ENCODE results near the gene MBD4. TPM values are rescaled to one million over a fixed set of nuclear protein-coding genes. Genes with fewer than 3 reads are reported as not detected.
"Not testable (repeated sequence)": the region's sequence is repeated elsewhere in the genome, so short reads cannot be mapped to it uniquely, and the experiment has no call there.

Gene MBD4
- total and polyA plus RNA-seq, 5 donors from 2014 or later: 37.0 to 46.7 (median 43.6) TPM

GRCh38 chr3:129393760-129394564 is 45.8 kb downstream of the MBD4 start:
- H3K9me3 ChIP-seq (ENCODE audit: control insufficient read depth in 2 of 2, low read length in 2 of 2); H3K9me3 Mint-ChIP-seq; ATAC-seq (ENCODE audit: low read depth in 2 of 2); H3K4me3 Mint-ChIP-seq; DNase-seq; H3K27ac Mint-ChIP-seq; H3K27me3 Mint-ChIP-seq; H3K27me3 ChIP-seq (ENCODE audit: control insufficient read depth, insufficient read depth, low read length); H3K27ac ChIP-seq (ENCODE audit: insufficient read depth, low read length, poor library complexity, severe bottlenecking); H3K4me3 ChIP-seq (ENCODE audit: low read depth, low read length): not testable (repeated sequence)
- H3K4me1 ChIP-seq (ENCODE audit: control insufficient read depth, insufficient read depth, low read length, poor library complexity, severe bottlenecking): peaks cover 21% of the 10 kb centered on the region
- Mint-ChIP-seq H3K4me1 (peaks cover 0 to 40% (median 30%) of the 10 kb centered on the region in 4 donors), H3K36me3 (peaks cover 46% of the 10 kb centered on the region)
- peaks cover 48% of the 10 kb centered on the region for H3K36me3 ChIP-seq (ENCODE audit: control insufficient read depth, insufficient read depth, low read length)

- no peaks in the 10 kb centered on the region for H3K27me3 ChIP-seq (ENCODE audit: control insufficient read depth, insufficient read depth, low read length)
- H3K36me3 ChIP-seq (ENCODE audit: control insufficient read depth, insufficient read depth, low read length): peaks cover 52% of the 10 kb centered on the region
- H3K4me1 ChIP-seq (ENCODE audit: control insufficient read depth, insufficient read depth, low read length, poor library complexity, severe bottlenecking): peaks cover 16% of the 10 kb centered on the region
- no peak overlapping the region for H3K27ac Mint-ChIP-seq
- peaks cover 0 to 34% (median 25%) of the 10 kb centered on the region in 4 donors for H3K4me1 Mint-ChIP-seq
- no peak for ATAC-seq (ENCODE audit: low read depth in 2 of 2)
- H3K4me3 ChIP-seq (ENCODE audit: low read depth, low read length): no peak overlapping the region
- no peak overlapping the region for H3K4me3 Mint-ChIP-seq
- H3K9me3 Mint-ChIP-seq: peaks cover 0 to 1% (median 0%) of the 10 kb centered on the region in 7 donors
- no peak overlapping the region for H3K27ac ChIP-seq (ENCODE audit: insufficient read depth, low read length, poor library complexity, severe bottlenecking)
- no peaks in the 10 kb centered on the region for H3K27me3 Mint-ChIP-seq
- no peak for DNase-seq
- H3K9me3 ChIP-seq (ENCODE audit: control insufficient read depth in 2 of 2, low read length in 2 of 2): no peaks in the 10 kb centered on the region
- H3K36me3 Mint-ChIP-seq: peaks cover 53% of the 10 kb centered on the region
These were observed 46.5 kb downstream of the MBD4 start for GRCh38 chr3:129393271-129393670.

GRCh38 chr3:129392106-129392887 is 47.5 kb downstream of the MBD4 start:
- H3K27me3 ChIP-seq (ENCODE audit: control insufficient read depth, insufficient read depth, low read length); ATAC-seq (ENCODE audit: low read depth in 2 of 2); H3K27ac Mint-ChIP-seq; H3K4me3 ChIP-seq (ENCODE audit: low read depth, low read length); H3K9me3 Mint-ChIP-seq; H3K4me3 Mint-ChIP-seq; H3K27ac ChIP-seq (ENCODE audit: insufficient read depth, low read length, poor library complexity, severe bottlenecking); DNase-seq; H3K9me3 ChIP-seq (ENCODE audit: control insufficient read depth in 2 of 2, low read length in 2 of 2); H3K4me1 ChIP-seq (ENCODE audit: control insufficient read depth, insufficient read depth, low read length, poor library complexity, severe bottlenecking); H3K27me3 Mint-ChIP-seq: not testable (repeated sequence)
- H3K36me3 Mint-ChIP-seq: peaks cover 56% of the 10 kb centered on the region
- H3K4me1 Mint-ChIP-seq: peaks cover 0 to 24% (median 18%) of the 10 kb centered on the region in 4 donors
- peaks cover 61% of the 10 kb centered on the region for H3K36me3 ChIP-seq (ENCODE audit: control insufficient read depth, insufficient read depth, low read length)

- H3K4me3 ChIP-seq (ENCODE audit: low read depth, low read length); ATAC-seq (ENCODE audit: low read depth in 2 of 2); H3K27me3 Mint-ChIP-seq; H3K9me3 ChIP-seq (ENCODE audit: control insufficient read depth in 2 of 2, low read length in 2 of 2); H3K27ac ChIP-seq (ENCODE audit: insufficient read depth, low read length, poor library complexity, severe bottlenecking); H3K9me3 Mint-ChIP-seq; H3K4me3 Mint-ChIP-seq; H3K4me1 ChIP-seq (ENCODE audit: control insufficient read depth, insufficient read depth, low read length, poor library complexity, severe bottlenecking); H3K27me3 ChIP-seq (ENCODE audit: control insufficient read depth, insufficient read depth, low read length); DNase-seq; H3K27ac Mint-ChIP-seq: not testable (repeated sequence)
- H3K36me3 ChIP-seq (ENCODE audit: control insufficient read depth, insufficient read depth, low read length): peaks cover 66% of the 10 kb centered on the region
- Mint-ChIP-seq H3K4me1 (peaks cover 0 to 18% (median 15%) of the 10 kb centered on the region in 4 donors), H3K36me3 (peaks cover 58% of the 10 kb centered on the region)
These were observed 48.2 kb downstream of the MBD4 start for GRCh38 chr3:129391583-129391982.

GRCh38 chr3:129389572-129389937 is 50.2 kb downstream of the MBD4 start:
- no peaks in the 10 kb centered on the region for H3K27me3 Mint-ChIP-seq
- Histone ChIP-seq H3K27ac (ENCODE audit: insufficient read depth, low read length, poor library complexity, severe bottlenecking) (no peak overlapping the region), H3K4me1 (ENCODE audit: control insufficient read depth, insufficient read depth, low read length, poor library complexity, severe bottlenecking) (no peaks in the 10 kb centered on the region), H3K36me3 (ENCODE audit: control insufficient read depth, insufficient read depth, low read length) (peaks cover 56% of the 10 kb centered on the region), H3K9me3 (ENCODE audit: control insufficient read depth in 2 of 2, low read length in 2 of 2) (no peaks in the 10 kb centered on the region), H3K4me3 (ENCODE audit: low read depth, low read length) (no peak overlapping the region), H3K27me3 (ENCODE audit: control insufficient read depth, insufficient read depth, low read length) (no peaks in the 10 kb centered on the region)
- DNase-seq (no peak), ATAC-seq (ENCODE audit: low read depth in 2 of 2) (no peak)
- H3K36me3 Mint-ChIP-seq: peaks cover 49% of the 10 kb centered on the region
- H3K4me3 Mint-ChIP-seq: no peak overlapping the region
- no peaks in the 10 kb centered on the region for H3K9me3 Mint-ChIP-seq
- no peak overlapping the region for H3K27ac Mint-ChIP-seq
- H3K4me1 Mint-ChIP-seq: peaks cover 0 to 4% (median under 1%) of the 10 kb centered on the region in 4 donors

GRCh38 chr3:129388791-129389571 is 50.8 kb downstream of the MBD4 start:
- H3K4me1 ChIP-seq (ENCODE audit: control insufficient read depth, insufficient read depth, low read length, poor library complexity, severe bottlenecking); H3K9me3 Mint-ChIP-seq; H3K27me3 ChIP-seq (ENCODE audit: control insufficient read depth, insufficient read depth, low read length); H3K27ac Mint-ChIP-seq; H3K4me3 ChIP-seq (ENCODE audit: low read depth, low read length); H3K9me3 ChIP-seq (ENCODE audit: control insufficient read depth in 2 of 2, low read length in 2 of 2); H3K4me1 Mint-ChIP-seq; H3K4me3 Mint-ChIP-seq; H3K27ac ChIP-seq (ENCODE audit: insufficient read depth, low read length, poor library complexity, severe bottlenecking); H3K27me3 Mint-ChIP-seq; DNase-seq; ATAC-seq (ENCODE audit: low read depth in 2 of 2): not testable (repeated sequence)
- peaks cover 56% of the 10 kb centered on the region for H3K36me3 ChIP-seq (ENCODE audit: control insufficient read depth, insufficient read depth, low read length)
- H3K36me3 Mint-ChIP-seq: peaks cover 49% of the 10 kb centered on the region

GRCh38 chr3:129387487-129387886 is 52.3 kb downstream of the MBD4 start:
- Histone ChIP-seq H3K4me1 (ENCODE audit: control insufficient read depth, insufficient read depth, low read length, poor library complexity, severe bottlenecking) (no peaks in the 10 kb centered on the region), H3K9me3 (ENCODE audit: control insufficient read depth in 2 of 2, low read length in 2 of 2) (no peaks in the 10 kb centered on the region), H3K27me3 (ENCODE audit: control insufficient read depth, insufficient read depth, low read length) (no peaks in the 10 kb centered on the region), H3K27ac (ENCODE audit: insufficient read depth, low read length, poor library complexity, severe bottlenecking) (no peak overlapping the region), H3K36me3 (ENCODE audit: control insufficient read depth, insufficient read depth, low read length) (peaks cover 48% of the 10 kb centered on the region), H3K4me3 (ENCODE audit: low read depth, low read length) (no peak overlapping the region)
- Mint-ChIP-seq H3K36me3 (peaks cover 43% of the 10 kb centered on the region), H3K27ac (peak overlapping the region in 1 of 3 donors; percentile 75), H3K9me3 (no peaks in the 10 kb centered on the region), H3K4me3 (no peak overlapping the region), H3K4me1 (peaks cover 0 to 3% (median 0%) of the 10 kb centered on the region in 4 donors), H3K27me3 (no peaks in the 10 kb centered on the region)
- DNase-seq (no peak), ATAC-seq (ENCODE audit: low read depth in 2 of 2) (no peak)

Measured in CD4-positive, CD25-positive, alpha-beta regulatory T cell (primary cell).